Muscle of leg (tissue), 16 donors: ENCODE measurements around the gene PATL1. TPM values are rescaled to one million over a fixed set of nuclear protein-coding genes. Genes with fewer than 3 reads are reported as not detected.

Source experiments
- DNase-seq: peaks from one replicate; pipeline ENCODE4 v3.0.0; 2013
- H3K27ac ChIP-seq: one replicate; pipeline ENCODE4 v1.5.1; 2013; ENCODE audit warnings: mild to moderate bottlenecking, low read length, control low read depth
- H3K27me3 ChIP-seq: one replicate; pipeline ENCODE4 v1.6.1; 2013; ENCODE audit warnings: low read length; ENCODE audit not compliant: control insufficient read depth, insufficient read depth
- H3K36me3 ChIP-seq: one replicate; pipeline ENCODE4 v1.6.1; 2013; ENCODE audit warnings: low read length; ENCODE audit not compliant: control insufficient read depth, insufficient read depth
- H3K4me1 ChIP-seq: one replicate; pipeline ENCODE4 v1.6.1; 2013; ENCODE audit warnings: low read length; ENCODE audit not compliant: control insufficient read depth, insufficient read depth
- H3K4me3 ChIP-seq: one replicate; pipeline ENCODE4 v1.5.1; 2013; ENCODE audit warnings: low read length, control low read depth
- H3K9me3 ChIP-seq: replicated peaks from 2 replicates; pipeline ENCODE4 v1.6.1; 2013; ENCODE audit warnings: low read depth, low read length; ENCODE audit not compliant: control insufficient read depth
- WGBS: methylation state at CpG from one replicate; pipeline ENCODE4 v1.1.5; 2013; ENCODE audit warnings: missing lambda C conversion rate; ENCODE audit not compliant: insufficient coverage; 5-methylcytosine and 5-hydroxymethylcytosine counted together
- long read RNA-seq, 11 donors: transcript quantifications; one replicate each; lab custom pipeline, GENCODE V29; 2026
- polyA plus RNA-seq, 8 donors: library from polyadenylated mRNA; unstranded; fragments of 120-200 nt; gene quantifications; one replicate each; pipeline versions ENCODE4 v1.2.1 to v1.2.3, GENCODE V29; 2013; ENCODE audit warnings: inconsistent platforms in 1 of 8, low replicate concordance in 1 of 8; ENCODE audit not compliant: insufficient read length in 8 of 8, insufficient read depth in 1 of 8
- total RNA-seq: library from RNA; stranded (reverse); fragments of 120-200 nt; gene quantifications from one replicate; pipeline ENCODE4 v1.2.4, GENCODE V29; 2013

The PATL1 gene
- 8.2 TPM for total RNA-seq
- polyA plus RNA-seq = 10 to 100 TPM; 22.4 to 28.7 (median 25.8) TPM
- long read RNA-seq, donor 1, full-length matches to known transcripts = 2 of 2 reads
- long read RNA-seq, donor 1, partial matches to known transcripts = 0 of 2 reads
- long read RNA-seq, donor 1, other reads (novel, unspliced or antisense) = 0 of 2 reads
- long read RNA-seq, donor 2 = 0 reads
- long read RNA-seq, donor 3, full-length matches to known transcripts = 1 of 1 reads
- long read RNA-seq, donor 3, partial matches to known transcripts = 0 of 1 reads
- long read RNA-seq, donor 3, other reads (novel, unspliced or antisense) = 0 of 1 reads
- long read RNA-seq, donor 4 = 0 reads
- long read RNA-seq, donor 5, full-length matches to known transcripts = 2 of 14 reads
- long read RNA-seq, donor 5, partial matches to known transcripts = 12 of 14 reads
- long read RNA-seq, donor 5, other reads (novel, unspliced or antisense) = 0 of 14 reads
- long read RNA-seq, donor 6, full-length matches to known transcripts = 6 of 6 reads
- long read RNA-seq, donor 6, partial matches to known transcripts = 0 of 6 reads
- long read RNA-seq, donor 6, other reads (novel, unspliced or antisense) = 0 of 6 reads
- long read RNA-seq, donor 7, full-length matches to known transcripts = 1 of 1 reads
- long read RNA-seq, donor 7, partial matches to known transcripts = 0 of 1 reads
- long read RNA-seq, donor 7, other reads (novel, unspliced or antisense) = 0 of 1 reads
- long read RNA-seq, donor 8, full-length matches to known transcripts = 1 of 1 reads
- long read RNA-seq, donor 8, partial matches to known transcripts = 0 of 1 reads
- long read RNA-seq, donor 8, other reads (novel, unspliced or antisense) = 0 of 1 reads
- long read RNA-seq, donor 9, full-length matches to known transcripts = 1 of 1 reads
- long read RNA-seq, donor 9, partial matches to known transcripts = 0 of 1 reads
- long read RNA-seq, donor 9, other reads (novel, unspliced or antisense) = 0 of 1 reads
- long read RNA-seq, donor 10, full-length matches to known transcripts = 1 of 6 reads
- long read RNA-seq, donor 10, partial matches to known transcripts = 5 of 6 reads
- long read RNA-seq, donor 10, other reads (novel, unspliced or antisense) = 0 of 6 reads
- long read RNA-seq, donor 11, full-length matches to known transcripts = 1 of 11 reads
- long read RNA-seq, donor 11, partial matches to known transcripts = 10 of 11 reads
- long read RNA-seq, donor 11, other reads (novel, unspliced or antisense) = 0 of 11 reads

GRCh38 chr11:59668950-59669610, at the start of gene PATL1:
Gene PATL1, minus strand, starts transcription at chr11:59669037. Its CDS starts 142 bp downstream, at chr11:59668895.
- H3K27ac ChIP-seq = peak within 1 kb of the TSS; percentile 100
- peak within 1 kb of the TSS; percentile 89 for H3K4me3 ChIP-seq
- DNase-seq = peak; percentile 100
- no peaks in the 10 kb centered on the region for H3K9me3 ChIP-seq
- WGBS = under 1% methylated on average over 66 of the region's 68 CpGs
- no peaks in the 10 kb centered on the region for H3K27me3 ChIP-seq
- peaks cover 10% of the 10 kb centered on the region for H3K4me1 ChIP-seq
- H3K36me3 ChIP-seq = peaks cover 18% of the 10 kb centered on the region

GRCh38 chr11:59716051-59716450, 47.2 kb upstream of the PATL1 start:
- H3K36me3 ChIP-seq = no peaks in the 10 kb centered on the region
- no peak overlapping the region for H3K4me3 ChIP-seq
- no peaks in the 10 kb centered on the region for H3K4me1 ChIP-seq
- no peaks in the 10 kb centered on the region for H3K27me3 ChIP-seq
- no peaks in the 10 kb centered on the region for H3K9me3 ChIP-seq
- WGBS = no CpG with 5 or more reads among the region's 3 CpGs
- DNase-seq = no peak
- H3K27ac ChIP-seq = no peak overlapping the region

- Histone ChIP-seq H3K9me3 (no peaks in the 10 kb centered on the region), H3K27me3 (no peaks in the 10 kb centered on the region), H3K4me1 (no peaks in the 10 kb centered on the region), H3K4me3 (no peak within 1 kb of the TSS), H3K27ac (no peak within 1 kb of the TSS), H3K36me3 (no peaks in the 10 kb centered on the region)
- no peak for DNase-seq
- WGBS = no CpG with 5 or more reads among the region's 2 CpGs
These were observed 44.9 kb upstream of the PATL1 start, which contains the start of gene OR10V1 for GRCh38 chr11:59713745-59714144. Gene OR10V1, minus strand, starts transcription at chr11:59713845. Its CDS starts 0 bp downstream, at chr11:59713845.

- Histone ChIP-seq H3K36me3 (no peaks in the 10 kb centered on the region), H3K27ac (no peak overlapping the region), H3K27me3 (no peaks in the 10 kb centered on the region), H3K9me3 (no peaks in the 10 kb centered on the region), H3K4me3 (no peak overlapping the region), H3K4me1 (no peaks in the 10 kb centered on the region)
- WGBS = 83% methylated on average over 1 of the region's 3 CpGs
- DNase-seq = no peak
These were observed 41.5 kb upstream of the PATL1 start for GRCh38 chr11:59710136-59710847.

GRCh38 chr11:59708537-59708936, 39.7 kb upstream of the PATL1 start:
- no CpG with 5 or more reads among the region's 1 CpG for WGBS
- Histone ChIP-seq H3K36me3 (no peaks in the 10 kb centered on the region), H3K27ac (no peak overlapping the region), H3K9me3 (no peaks in the 10 kb centered on the region), H3K4me3 (no peak overlapping the region), H3K4me1 (no peaks in the 10 kb centered on the region), H3K27me3 (no peaks in the 10 kb centered on the region)
- DNase-seq = no peak

GRCh38 chr11:59707371-59707770, 38.5 kb upstream of the PATL1 start:
- Histone ChIP-seq H3K4me1 (no peaks in the 10 kb centered on the region), H3K27me3 (no peaks in the 10 kb centered on the region), H3K27ac (no peak overlapping the region), H3K9me3 (no peaks in the 10 kb centered on the region), H3K4me3 (no peak overlapping the region), H3K36me3 (no peaks in the 10 kb centered on the region)
- WGBS = no CpG with 5 or more reads among the region's 1 CpG
- DNase-seq = no peak

GRCh38 chr11:59706518-59707285, 37.9 kb upstream of the PATL1 start:
- Histone ChIP-seq H3K27ac (no peak overlapping the region), H3K9me3 (no peaks in the 10 kb centered on the region), H3K36me3 (no peaks in the 10 kb centered on the region), H3K27me3 (no peaks in the 10 kb centered on the region), H3K4me3 (no peak overlapping the region), H3K4me1 (no peaks in the 10 kb centered on the region)
- 55% methylated on average over 2 of the region's 5 CpGs for WGBS
- no peak for DNase-seq

- DNase-seq = no peak
- no peak overlapping the region for H3K27ac ChIP-seq
- H3K4me3 ChIP-seq = no peak overlapping the region
- no peaks in the 10 kb centered on the region for H3K27me3 ChIP-seq
- H3K4me1 ChIP-seq = no peaks in the 10 kb centered on the region
- 91% methylated on average over 3 of the region's 6 CpGs for WGBS
- H3K36me3 ChIP-seq = no peaks in the 10 kb centered on the region
- no peaks in the 10 kb centered on the region for H3K9me3 ChIP-seq
These were observed 36.5 kb upstream of the PATL1 start for GRCh38 chr11:59705294-59705693.
